ENCODE data around the gene CCDC192. TPM values are rescaled to one million over a fixed set of nuclear protein-coding genes. Genes with fewer than 3 reads are reported as not detected.

The CCDC192 gene
- total RNA-seq, 4 donors from 2014 or later, result 0.94 to 2.6 (median 0.94) TPM; not detected in 1

- no peak for ATAC-seq
- Histone ChIP-seq H3K4me3 (no peak overlapping the region), H3K27ac (no peak overlapping the region), H3K9me3 (no peaks in the 10 kb centered on the region), H3K36me3 (no peaks in the 10 kb centered on the region), H3K27me3 (no peaks in the 10 kb centered on the region), H3K4me1 (no peaks in the 10 kb centered on the region)
- WGBS, 2 donors (ENCODE audit: low coverage in 1 of 2), result 58 to 62% methylated on average over 2 of the region's 2 CpGs
- TF ChIP-seq, protein P1, sequence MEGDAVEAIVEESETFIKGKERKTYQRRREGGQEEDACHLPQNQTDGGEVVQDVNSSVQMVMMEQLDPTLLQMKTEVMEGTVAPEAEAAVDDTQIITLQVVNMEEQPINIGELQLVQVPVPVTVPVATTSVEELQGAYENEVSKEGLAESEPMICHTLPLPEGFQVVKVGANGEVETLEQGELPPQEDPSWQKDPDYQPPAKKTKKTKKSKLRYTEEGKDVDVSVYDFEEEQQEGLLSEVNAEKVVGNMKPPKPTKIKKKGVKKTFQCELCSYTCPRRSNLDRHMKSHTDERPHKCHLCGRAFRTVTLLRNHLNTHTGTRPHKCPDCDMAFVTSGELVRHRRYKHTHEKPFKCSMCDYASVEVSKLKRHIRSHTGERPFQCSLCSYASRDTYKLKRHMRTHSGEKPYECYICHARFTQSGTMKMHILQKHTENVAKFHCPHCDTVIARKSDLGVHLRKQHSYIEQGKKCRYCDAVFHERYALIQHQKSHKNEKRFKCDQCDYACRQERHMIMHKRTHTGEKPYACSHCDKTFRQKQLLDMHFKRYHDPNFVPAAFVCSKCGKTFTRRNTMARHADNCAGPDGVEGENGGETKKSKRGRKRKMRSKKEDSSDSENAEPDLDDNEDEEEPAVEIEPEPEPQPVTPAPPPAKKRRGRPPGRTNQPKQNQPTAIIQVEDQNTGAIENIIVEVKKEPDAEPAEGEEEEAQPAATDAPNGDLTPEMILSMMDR (IDR thresholded peaks at IDR 0.05), result no peak
- TF ChIP-seq POLR2A (IDR thresholded peaks at IDR 0.05) (no peak), EP300 (IDR thresholded peaks at IDR 0.05) (no peak), POLR2AphosphoS5 (IDR thresholded peaks at IDR 0.05) (no peak)
These were observed 220.8 kb downstream of the CCDC192 start for GRCh38 chr5:127923804-127924570.

DNA sequence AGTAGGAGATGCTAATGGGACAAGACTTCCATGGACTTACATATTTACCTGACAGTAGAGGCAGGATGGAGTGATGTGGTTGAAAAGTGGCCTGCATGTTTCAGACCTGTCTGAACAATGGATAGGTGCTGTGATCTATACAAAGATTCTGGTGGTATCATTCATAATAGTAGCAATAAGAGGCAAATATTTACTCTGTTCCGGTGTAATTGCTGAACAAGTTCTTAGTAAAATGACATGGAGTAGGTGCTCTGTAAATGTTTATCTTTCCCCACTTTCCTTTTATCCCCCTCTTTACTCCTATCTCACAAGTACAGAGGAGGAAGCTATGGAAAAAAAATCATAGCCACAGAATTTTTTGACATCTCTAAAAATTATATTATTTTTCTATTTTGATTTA lies 221.4 kb downstream of the CCDC192 start:
- 44% methylated on average over 1 of the region's 1 CpG; no CpG with 5 or more reads in 1 of the 2 donors for WGBS, 2 donors (ENCODE audit: low coverage in 1 of 2)
- no peaks in the 10 kb centered on the region for H3K36me3 ChIP-seq
- H3K4me1 ChIP-seq, result no peaks in the 10 kb centered on the region
- no peak overlapping the region for H3K27ac ChIP-seq
- no peaks in the 10 kb centered on the region for H3K27me3 ChIP-seq
- no peak overlapping the region for H3K4me3 ChIP-seq
- no peaks in the 10 kb centered on the region for H3K9me3 ChIP-seq
- TF ChIP-seq POLR2A (IDR thresholded peaks at IDR 0.05), result no peak
- TF ChIP-seq POLR2AphosphoS5 (IDR thresholded peaks at IDR 0.05), result no peak
- TF ChIP-seq, protein P1 (IDR thresholded peaks at IDR 0.05), result no peak
- TF ChIP-seq EP300 (IDR thresholded peaks at IDR 0.05), result no peak
- no peak for ATAC-seq

DNA sequence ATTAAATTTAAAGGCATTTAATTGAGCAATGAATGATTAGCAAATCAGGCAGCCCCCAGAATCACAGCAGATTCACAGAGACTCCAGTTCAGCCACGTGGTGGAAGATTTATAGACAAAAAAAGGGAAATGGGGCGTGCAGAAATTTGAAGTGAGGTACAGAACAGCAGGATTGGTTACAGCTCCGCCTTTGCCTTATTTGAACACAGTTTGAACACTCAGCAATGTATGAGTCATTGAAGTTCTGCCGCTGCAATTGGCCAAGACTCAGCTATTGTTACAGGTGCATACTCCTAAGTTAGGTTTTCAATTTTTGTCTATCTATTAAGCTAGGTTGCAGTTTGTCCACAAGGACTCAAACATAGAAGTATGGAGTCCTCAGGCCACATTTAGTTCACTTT lies 222.7 kb downstream of the CCDC192 start:
- Histone ChIP-seq H3K36me3 (no peaks in the 10 kb centered on the region), H3K4me3 (no peak overlapping the region), H3K9me3 (no peaks in the 10 kb centered on the region), H3K27ac (no peak overlapping the region), H3K27me3 (no peaks in the 10 kb centered on the region), H3K4me1 (no peaks in the 10 kb centered on the region)
- WGBS, 2 donors (ENCODE audit: low coverage in 1 of 2), result 52 to 81% methylated on average over 3 to 4 of the region's 4 CpGs
- no peak for TF ChIP-seq POLR2A (IDR thresholded peaks at IDR 0.05)
- no peak for TF ChIP-seq EP300 (IDR thresholded peaks at IDR 0.05)
- no peak for TF ChIP-seq POLR2AphosphoS5 (IDR thresholded peaks at IDR 0.05)
- TF ChIP-seq, protein P1 (IDR thresholded peaks at IDR 0.05), result no peak
- ATAC-seq, result no peak

DNA sequence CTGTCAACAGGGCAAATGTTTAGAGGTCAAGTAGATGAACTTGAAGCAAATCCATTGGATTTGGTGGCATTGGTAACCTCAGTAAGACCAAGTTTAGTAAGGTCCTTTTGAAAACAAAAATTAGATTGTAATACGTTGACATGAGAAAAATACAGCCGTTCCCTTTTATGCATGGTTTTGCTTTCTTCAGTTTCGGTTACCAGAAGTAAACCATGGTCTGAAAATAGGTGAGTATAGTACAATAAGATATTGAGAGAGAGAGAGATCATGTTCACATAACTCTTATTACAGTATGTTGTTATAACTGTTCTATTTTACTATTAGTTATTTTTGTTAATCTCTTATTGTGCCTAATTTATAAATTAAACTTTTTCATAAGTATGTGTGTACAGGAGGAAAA lies 223.8 kb downstream of the CCDC192 start:
- no peak for ATAC-seq
- Histone ChIP-seq H3K27me3 (no peaks in the 10 kb centered on the region), H3K4me3 (no peak overlapping the region), H3K36me3 (no peaks in the 10 kb centered on the region), H3K27ac (no peak overlapping the region), H3K4me1 (no peaks in the 10 kb centered on the region), H3K9me3 (no peaks in the 10 kb centered on the region)
- TF ChIP-seq EP300 (IDR thresholded peaks at IDR 0.05), result no peak
- TF ChIP-seq, protein P1 (IDR thresholded peaks at IDR 0.05), result no peak
- no peak for TF ChIP-seq POLR2AphosphoS5 (IDR thresholded peaks at IDR 0.05)
- TF ChIP-seq POLR2A (IDR thresholded peaks at IDR 0.05), result no peak
- WGBS, 2 donors (ENCODE audit: low coverage in 1 of 2), result 94 to 96% methylated on average over 3 of the region's 3 CpGs

DNA sequence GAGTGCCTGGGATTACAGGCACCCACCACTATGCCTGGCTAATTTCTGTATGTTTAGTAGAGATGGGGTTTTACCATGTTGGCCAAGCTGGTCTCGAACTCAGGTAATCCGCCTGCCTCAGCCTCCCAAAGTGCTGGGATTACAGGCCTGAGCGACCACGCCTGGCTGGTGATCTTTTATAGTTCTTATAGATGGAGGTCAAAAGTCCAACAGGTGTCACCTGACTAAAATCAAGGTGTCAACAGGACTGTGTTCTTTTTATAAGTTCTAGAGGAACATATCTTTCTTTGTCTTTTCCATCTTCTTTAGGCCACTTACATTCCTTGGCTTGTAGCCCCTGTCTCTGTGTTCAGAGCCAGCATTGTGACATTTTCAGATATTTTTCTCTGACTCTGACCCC lies 224.9 kb downstream of the CCDC192 start:
- Histone ChIP-seq H3K9me3 (no peaks in the 10 kb centered on the region), H3K4me3 (no peak overlapping the region), H3K27me3 (no peaks in the 10 kb centered on the region), H3K4me1 (no peaks in the 10 kb centered on the region), H3K36me3 (no peaks in the 10 kb centered on the region), H3K27ac (no peak overlapping the region)
- TF ChIP-seq POLR2AphosphoS5 (IDR thresholded peaks at IDR 0.05), result no peak
- TF ChIP-seq POLR2A (IDR thresholded peaks at IDR 0.05), result no peak
- no peak for TF ChIP-seq EP300 (IDR thresholded peaks at IDR 0.05)
- ATAC-seq, result no peak
- WGBS, 2 donors (ENCODE audit: low coverage in 1 of 2), result 100% methylated on average over 2 to 4 of the region's 4 CpGs
